ENCODE results near the gene IAPP. TPM values are rescaled to one million over a fixed set of nuclear protein-coding genes. Genes with fewer than 3 reads are reported as not detected.
"Not testable (repeated sequence)": the region's sequence is repeated elsewhere in the genome, so short reads cannot be mapped to it uniquely, and the experiment has no call there.

IAPP gene
- total RNA-seq, 1 donor from 2014 or later = not detected

- DNase-seq (ENCODE audit: extremely low read depth, low read depth, low spot score) = no peak
Measured at GRCh38 chr12:21370845-21371449, 1.8 kb upstream of the IAPP start.

DNA sequence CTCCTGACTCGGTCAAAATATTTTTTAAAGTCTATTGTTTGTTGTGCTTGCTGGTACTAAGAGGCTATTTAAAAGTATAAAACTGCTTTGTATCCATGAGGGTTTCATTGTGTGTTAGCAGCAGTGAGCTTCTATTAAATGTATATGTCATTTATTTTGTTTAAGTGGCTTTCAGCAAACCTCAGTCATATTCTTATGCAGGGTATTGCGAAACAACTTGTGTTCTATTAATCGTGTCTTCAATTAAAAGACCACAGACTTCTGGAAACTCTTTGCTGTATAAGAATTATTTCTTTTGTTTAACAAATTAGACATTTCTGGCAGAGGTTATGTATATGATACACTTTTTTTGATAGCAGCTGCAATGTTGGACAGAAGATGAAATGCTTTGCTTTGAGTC lies 6.5 kb downstream of the IAPP start:
- no peak for DNase-seq (ENCODE audit: extremely low read depth, low read depth, low spot score)

DNA sequence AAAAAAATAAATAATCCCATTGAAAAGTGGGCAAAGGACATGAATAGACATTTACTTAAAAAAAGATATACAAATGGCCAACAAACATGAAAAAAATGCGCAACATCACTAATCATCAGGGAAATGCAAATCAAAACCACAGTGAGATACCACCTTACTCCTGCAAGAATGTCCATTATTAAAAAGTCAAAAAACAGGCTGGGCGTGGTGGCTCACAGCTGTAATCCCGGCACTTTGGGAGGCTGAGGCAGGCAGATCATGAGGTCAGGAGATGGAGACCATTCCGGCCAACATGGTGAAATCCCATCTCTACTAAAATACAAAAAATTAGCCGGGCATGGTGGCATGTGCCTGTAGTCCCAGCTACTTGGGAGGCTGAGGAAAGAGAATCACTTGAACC lies 8.6 kb downstream of the IAPP start:
- DNase-seq (ENCODE audit: extremely low read depth, low read depth, low spot score) = not testable (repeated sequence)

GRCh38 chr12:21384261-21384660 lies 11.6 kb downstream of the IAPP start:
- DNase-seq (ENCODE audit: extremely low read depth, low read depth, low spot score) = peak; percentile 2

- no peak for DNase-seq (ENCODE audit: extremely low read depth, low read depth, low spot score)
Measured at GRCh38 chr12:21387174-21387573, 14.5 kb downstream of the IAPP start.

DNA sequence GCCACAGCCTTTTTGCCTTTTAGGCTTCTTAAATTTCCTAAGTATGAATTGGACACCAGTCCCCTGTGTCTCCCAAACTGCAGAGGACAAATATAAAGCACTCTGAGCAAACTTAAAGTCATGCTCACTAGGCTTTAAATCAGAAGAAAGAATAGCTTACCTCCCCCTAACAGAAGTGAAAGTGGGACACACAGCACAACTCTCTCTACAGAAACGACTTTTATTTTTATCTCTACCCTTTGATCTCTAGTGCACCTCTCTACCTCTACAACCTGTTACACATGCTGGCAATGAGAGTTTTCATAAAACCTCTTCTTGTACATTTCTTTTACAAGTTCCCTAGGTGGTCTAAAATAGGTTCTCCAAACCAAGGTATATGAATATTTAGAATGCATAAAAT lies 19.7 kb downstream of the IAPP start:
- no peak for DNase-seq (ENCODE audit: extremely low read depth, low read depth, low spot score)

DNA sequence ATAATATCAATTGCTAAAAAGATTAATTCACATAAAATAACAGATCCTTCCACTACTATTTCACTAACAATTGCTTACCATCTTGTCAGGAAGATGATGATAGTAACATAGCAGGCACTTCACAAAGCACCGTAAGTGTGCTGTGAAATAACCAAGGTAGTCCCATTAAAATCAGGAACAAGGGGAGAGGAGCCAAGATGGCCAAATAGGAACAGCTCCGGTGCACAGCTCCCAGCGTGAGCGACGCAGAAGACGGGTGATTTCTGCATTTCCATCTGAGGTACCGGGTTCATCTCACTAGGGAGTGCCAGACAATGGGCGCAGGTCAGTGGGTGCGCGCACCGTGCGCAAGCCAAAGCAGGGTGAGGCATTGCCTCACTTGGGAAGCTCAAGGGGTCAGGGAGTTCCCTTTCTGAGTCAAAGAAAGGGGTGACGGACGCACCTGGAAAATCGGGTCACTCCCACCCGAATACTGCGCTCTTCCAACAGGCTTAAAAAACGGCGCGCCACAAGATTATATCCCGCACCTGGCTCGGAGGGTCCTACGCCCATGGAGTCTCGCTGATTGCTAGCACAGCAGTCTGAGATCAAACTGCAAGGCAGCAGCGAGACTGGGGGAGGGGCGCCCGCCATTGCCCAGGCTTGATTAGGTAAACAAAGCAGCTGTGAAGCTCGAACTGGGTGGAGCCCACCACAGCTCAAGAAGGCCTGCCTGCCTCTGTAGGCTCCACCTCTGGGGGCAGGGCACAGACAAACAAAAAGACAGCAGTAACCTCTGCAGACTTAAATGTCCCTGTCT lies 22.3 kb downstream of the IAPP start:
- not testable (repeated sequence) for DNase-seq (ENCODE audit: extremely low read depth, low read depth, low spot score)

GRCh38 chr12:21413369-21414277 lies 40.9 kb downstream of the IAPP start:
- no peak for DNase-seq (ENCODE audit: extremely low read depth, low read depth, low spot score)

GRCh38 chr12:21416511-21417121 lies 43.9 kb downstream of the IAPP start:
- DNase-seq (ENCODE audit: extremely low read depth, low read depth, low spot score) = no peak

GRCh38 chr12:21418398-21418797 lies 45.7 kb downstream of the IAPP start:
- not testable (repeated sequence) for DNase-seq (ENCODE audit: extremely low read depth, low read depth, low spot score)

- not testable (repeated sequence) for DNase-seq (ENCODE audit: extremely low read depth, low read depth, low spot score)
Measured at GRCh38 chr12:21419009-21419699, 46.5 kb downstream of the IAPP start.

DNA sequence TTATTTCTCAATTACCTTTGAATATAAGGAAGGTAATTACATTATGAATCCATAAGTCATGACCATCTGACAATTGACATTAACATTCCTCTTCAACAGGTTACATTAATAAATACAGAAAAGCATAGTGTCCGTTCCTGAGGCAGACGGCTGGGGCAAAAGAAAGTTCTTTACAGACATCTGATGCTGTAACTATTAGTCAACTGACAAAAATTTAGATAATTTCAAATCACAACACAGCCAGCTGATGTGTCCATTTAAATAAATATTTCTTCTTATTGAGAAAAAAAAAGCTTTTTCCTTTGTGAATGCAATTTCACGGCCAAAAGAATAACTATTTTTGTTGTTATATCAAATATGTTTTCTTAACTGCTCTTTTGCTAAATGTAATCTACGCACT lies 55.5 kb downstream of the IAPP start:
- no peak for DNase-seq (ENCODE audit: extremely low read depth, low read depth, low spot score)

Other genes with a start within 250 kb of the IAPP start
- not detected in 2 replicates for gene SLCO1B1, start 241.7 kb upstream of the IAPP start, total RNA-seq
- not detected in 2 replicates for gene SLCO1A2, start 38.0 kb upstream of the IAPP start, total RNA-seq
- 7.3 and 13.4 TPM in 2 replicates for gene PYROXD1, start 64.8 kb downstream of the IAPP start, total RNA-seq
- gene RECQL, start 128.7 kb downstream of the IAPP start, total RNA-seq = 28.5 and 57.8 TPM in 2 replicates
- 23.2 and 30.2 TPM in 2 replicates for gene GOLT1B, start 128.9 kb downstream of the IAPP start, total RNA-seq
- gene SPX, start 153.4 kb downstream of the IAPP start, total RNA-seq = 0.63 and 0.88 TPM in 2 replicates
- gene GYS2, start 231.9 kb downstream of the IAPP start, total RNA-seq = not detected in 2 replicates